ENCODE data around the gene FLOT1. TPM values are rescaled to one million over a fixed set of nuclear protein-coding genes. Genes with fewer than 3 reads are reported as not detected.
A peak's percentile ranks its signal among the peaks of the same experiment; 100 is the strongest.

Gene FLOT1
- total RNA-seq, 1 experiment from 2014 or later, result 110 TPM

- H3K27ac Mint-ChIP-seq, result peak overlapping the region; percentile 41; the same call in 1 of the 2 replicates
- no peaks in the 10 kb centered on the region for H3K9me3 Mint-ChIP-seq
- H3K4me1 Mint-ChIP-seq, result peaks cover 24% of the 10 kb centered on the region
- DNase-seq (ENCODE audit: low spot score), result no peak
- CTCF ChIA-PET, result interaction anchor here (1.1 to 2.1 kb wide), 2 partner anchors 10 to 53 kb away, joined by 3 to 8 read pairs; no protein-coding TSS in a partner anchor
- peaks cover 5% of the 10 kb centered on the region; the same call in 1 of the 2 replicates for H3K27me3 Mint-ChIP-seq (ENCODE audit: low read depth)
- peaks cover 65% of the 10 kb centered on the region for H3K36me3 Mint-ChIP-seq
- POLR2A ChIA-PET, result no interaction called here
- TF ChIP-seq AFF4 (CRISPR knock-in tag; IDR thresholded peaks at IDR 0.05; ENCODE audit: borderline replicate concordance), result no peak
- TF ChIP-seq SP1 (CRISPR knock-in tag; conservative IDR thresholded peaks at IDR 0.05), result no peak
- no peak for TF ChIP-seq ZSCAN18 (CRISPR knock-in tag; IDR thresholded peaks at IDR 0.05)
- TF ChIP-seq AR (CRISPR knock-in tag; IDR thresholded peaks at IDR 0.05), result no peak
- TF ChIP-seq SOX15 (CRISPR knock-in tag; IDR thresholded peaks at IDR 0.05), result no peak
- no peak for TF ChIP-seq SMAD3 (CRISPR knock-in tag; IDR thresholded peaks at IDR 0.05; ENCODE audit: borderline replicate concordance)
- no peak for TF ChIP-seq ZMAT4 (CRISPR knock-in tag; IDR thresholded peaks at IDR 0.05)
- no peak for TF ChIP-seq KAT7 (CRISPR knock-in tag; IDR thresholded peaks at IDR 0.05; ENCODE audit: borderline replicate concordance)
- no peak for TF ChIP-seq ZNF425 (CRISPR knock-in tag; conservative IDR thresholded peaks at IDR 0.05)
- no peak for TF ChIP-seq TCF7 (CRISPR knock-in tag; IDR thresholded peaks at IDR 0.05; ENCODE audit: low read depth)
- H3K4me3 Mint-ChIP-seq, result peak overlapping the region; percentile 46
- no peak for ATAC-seq
These were observed 2.0 kb downstream of the FLOT1 start for GRCh38 chr6:30740540-30740870.

- H3K36me3 Mint-ChIP-seq, result peaks cover 72% of the 10 kb centered on the region
- DNase-seq (ENCODE audit: low spot score) (no peak), ATAC-seq (no peak)
- no peaks in the 10 kb centered on the region for H3K27me3 Mint-ChIP-seq (ENCODE audit: low read depth)
- ChIA-PET POLR2A (no interaction called here), CTCF (interaction anchor here (1.0 to 1.1 kb wide), 3 partner anchors 59 to 341 kb away, joined by 3 read pairs; no protein-coding TSS in a partner anchor)
- H3K4me3 Mint-ChIP-seq, result no peak overlapping the region
- no peaks in the 10 kb centered on the region for H3K9me3 Mint-ChIP-seq
- H3K4me1 Mint-ChIP-seq, result peaks cover 17% of the 10 kb centered on the region
- no peak overlapping the region for H3K27ac Mint-ChIP-seq
- TF ChIP-seq ZNF671 (CRISPR knock-in tag; IDR thresholded peaks at IDR 0.05) (no peak), ZMAT4 (CRISPR knock-in tag; IDR thresholded peaks at IDR 0.05) (no peak), NFE2L1 (CRISPR knock-in tag; IDR thresholded peaks at IDR 0.05) (no peak), ZNF423 (CRISPR knock-in tag; IDR thresholded peaks at IDR 0.05) (no peak), HMGXB4 (CRISPR knock-in tag; IDR thresholded peaks at IDR 0.05) (no peak), USF2 (CRISPR knock-in tag; IDR thresholded peaks at IDR 0.05) (no peak), IRF2 (CRISPR knock-in tag; IDR thresholded peaks at IDR 0.05; ENCODE audit: borderline replicate concordance, low read depth) (no peak), FOXK1 (CRISPR knock-in tag; IDR thresholded peaks at IDR 0.05) (no peak), ZNF263 (CRISPR knock-in tag; IDR thresholded peaks at IDR 0.05; ENCODE audit: low read depth) (no peak), CBFB (CRISPR knock-in tag; IDR thresholded peaks at IDR 0.05; ENCODE audit: low read depth) (no peak), CREM (CRISPR knock-in tag; IDR thresholded peaks at IDR 0.05) (no peak)
These were observed 4.0 kb downstream of the FLOT1 start for GRCh38 chr6:30738532-30738931.

Measured in WTC11 (cell line).